Ramos (cell line): Measurements from ENCODE around the gene ETFRF1.

Experiments used
- in situ Hi-C: fragments of 300-500 bp; cut with MboI; formaldehyde crosslinking; loops from one replicate; pipeline ENCODE4 v1.14.3; 2022; ENCODE audit warnings: low sequenced_read_pairs; ENCODE audit not compliant: unreplicated experiment

Gene ETFRF1

DNA sequence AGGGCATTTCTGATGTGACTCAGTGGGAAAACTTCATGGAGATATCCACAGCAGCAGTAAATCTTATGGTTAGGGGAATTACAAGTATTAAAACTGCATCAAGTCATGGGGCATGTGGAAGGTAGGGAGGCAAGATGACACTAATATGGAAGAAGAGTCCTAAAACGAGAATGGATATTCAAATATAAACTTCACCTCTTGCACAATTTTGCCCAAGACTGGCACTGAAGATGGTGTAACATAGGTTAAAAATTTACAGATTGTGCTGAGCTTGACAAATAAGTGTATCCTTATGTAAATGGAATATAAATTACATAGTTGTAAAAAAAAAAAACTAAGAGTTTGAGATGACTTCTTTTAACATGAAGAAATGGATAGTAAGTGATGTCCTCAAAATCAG lies 12.8 kb downstream of the ETFRF1 start:
- in situ Hi-C loops = no loop called here

DNA sequence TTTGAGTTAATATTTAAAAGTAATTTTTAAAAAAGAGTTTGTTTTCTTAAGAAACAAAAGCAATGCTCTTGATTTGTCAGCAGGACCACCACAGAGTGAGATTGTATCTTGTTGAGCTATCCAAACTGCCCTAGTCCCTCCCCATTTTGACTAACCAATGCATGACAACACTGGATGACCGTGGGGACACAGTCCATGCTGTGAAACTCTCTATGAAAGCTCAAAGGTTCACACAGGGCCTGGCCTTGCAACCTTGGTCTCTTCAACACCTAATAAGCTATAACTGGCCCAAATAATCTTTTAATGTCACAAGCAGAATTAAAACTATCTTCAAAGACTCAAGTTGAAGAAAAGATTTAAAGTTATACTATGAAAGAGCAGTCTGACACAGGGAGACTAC lies 13.5 kb downstream of the ETFRF1 start:
- in situ Hi-C loops = no loop called here

DNA sequence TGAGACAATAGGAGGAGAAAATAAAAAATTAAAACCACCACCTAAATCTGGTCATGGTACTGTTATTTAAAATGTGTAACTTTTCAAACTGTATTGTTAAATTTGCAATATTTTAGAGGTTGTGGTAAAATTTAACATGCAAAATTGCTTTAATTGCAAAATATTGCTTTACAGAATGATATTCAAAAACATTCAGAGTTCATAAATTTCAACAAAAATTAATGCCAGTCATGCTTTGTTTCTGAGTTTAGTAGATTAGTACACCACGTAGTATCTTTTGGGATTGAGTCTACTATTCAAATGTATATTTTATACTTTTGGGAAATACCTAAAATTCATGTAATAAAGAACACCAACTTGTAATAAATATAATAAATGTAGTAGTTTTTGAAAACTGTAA lies 18.3 kb downstream of the ETFRF1 start:
- in situ Hi-C loops = no loop called here

DNA sequence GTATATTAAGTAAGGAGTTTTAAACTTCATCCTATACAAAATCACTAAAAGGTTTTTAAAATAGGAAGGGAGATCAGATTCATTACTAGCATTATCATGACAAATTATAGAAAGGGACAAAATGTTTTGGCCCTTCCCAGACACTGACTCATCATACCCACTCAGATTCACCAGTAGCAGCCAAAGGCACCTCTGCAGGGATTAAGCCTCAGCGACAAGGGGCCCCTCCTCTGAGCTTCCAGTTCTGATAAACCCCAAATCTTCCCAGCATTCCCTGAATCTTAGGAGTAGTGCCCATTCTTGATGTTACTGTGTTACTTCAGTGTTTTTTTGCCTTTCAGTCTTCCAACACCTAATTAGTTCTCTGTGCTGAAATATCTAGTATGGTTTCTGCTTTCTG lies 41.2 kb downstream of the ETFRF1 start:
- in situ Hi-C loops = no loop called here

DNA sequence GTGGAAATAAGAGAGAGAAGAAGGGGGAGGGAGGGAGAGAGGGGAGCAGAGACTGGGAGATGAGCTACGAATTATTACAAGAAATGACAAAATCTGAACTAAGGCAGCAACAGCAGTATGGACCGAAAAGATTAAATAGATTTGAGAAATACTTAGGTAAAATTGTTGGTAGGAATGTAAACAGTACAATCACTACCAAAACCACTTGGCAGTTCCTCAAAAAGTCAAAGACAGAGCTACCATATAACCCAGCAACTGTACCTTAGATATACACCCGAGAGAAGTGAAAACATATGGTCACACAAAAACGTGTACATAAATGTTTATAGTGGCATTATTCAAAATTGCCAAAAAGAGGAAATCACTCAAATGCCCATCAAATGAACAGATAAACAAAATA lies 41.6 kb downstream of the ETFRF1 start:
- in situ Hi-C loops = no loop called here

DNA sequence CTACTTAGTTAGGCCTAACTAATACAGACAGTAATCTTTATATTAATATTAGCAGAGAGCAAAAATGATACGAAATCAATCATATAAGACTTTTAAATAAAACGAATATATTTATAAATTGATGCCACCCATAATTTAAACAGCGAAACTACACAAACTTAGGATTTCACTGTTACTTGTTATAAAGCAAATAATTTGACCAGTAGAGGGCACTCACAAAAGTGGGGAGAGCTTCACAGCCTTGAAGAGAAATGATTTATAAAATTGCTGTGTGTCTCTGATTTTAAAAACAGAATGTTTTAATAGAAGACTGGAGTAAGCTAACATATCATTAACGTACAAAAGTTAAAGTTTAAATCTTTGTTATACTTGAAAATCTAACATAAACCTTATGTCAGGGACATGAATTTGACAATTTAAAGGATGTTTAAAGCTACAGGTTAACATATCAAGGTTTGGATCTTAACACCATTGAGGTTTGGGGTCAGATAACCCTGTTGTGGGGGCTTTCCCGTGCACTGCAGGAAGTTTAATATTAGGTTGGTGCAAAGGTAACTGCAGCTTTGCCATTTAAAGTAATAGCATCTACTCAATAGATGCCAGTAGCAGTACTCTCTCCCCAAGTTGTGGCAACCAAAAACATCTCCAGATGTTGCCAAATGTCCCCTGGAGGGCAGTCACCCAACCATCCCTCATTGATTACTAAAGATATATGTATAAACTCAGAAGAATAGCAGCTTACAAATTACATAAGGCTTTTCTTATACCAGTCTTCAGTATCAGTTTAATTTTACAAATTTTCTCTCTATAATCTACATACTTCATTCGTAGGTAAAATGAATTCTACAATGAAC lies 46.4 kb downstream of the ETFRF1 start:
- in situ Hi-C loops = no loop called here

DNA sequence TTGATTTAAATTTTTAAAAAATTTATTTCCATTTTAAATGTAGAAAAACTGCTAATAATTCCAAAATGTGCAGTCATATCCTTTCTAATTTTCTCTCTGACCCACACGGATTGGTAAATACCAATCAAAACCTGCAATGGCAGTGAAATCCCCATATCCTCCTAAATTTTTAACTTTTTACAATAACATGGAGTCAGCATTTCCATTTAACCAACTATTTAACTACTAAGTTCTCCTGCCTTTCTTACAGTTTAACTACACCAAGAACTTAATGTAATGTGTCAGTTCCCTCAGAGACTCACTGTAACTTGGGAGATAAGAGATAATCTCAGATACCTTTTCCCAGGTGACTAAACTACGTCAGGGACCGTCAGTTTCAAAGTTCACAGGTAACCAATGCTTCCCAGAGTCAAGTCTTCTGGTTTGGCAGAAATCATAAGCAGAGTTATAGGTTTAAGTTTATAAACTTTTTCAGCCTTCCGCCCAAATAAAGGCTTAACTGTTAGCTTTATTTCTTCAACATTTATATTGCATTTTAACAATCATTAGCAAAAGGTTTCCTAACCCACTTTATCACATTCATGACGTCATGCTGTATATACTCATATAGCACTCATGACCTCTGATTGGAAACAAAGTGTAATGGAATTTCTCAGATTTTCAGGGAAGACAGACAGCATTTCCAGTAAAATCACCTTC lies 48.1 kb downstream of the ETFRF1 start:
- in situ Hi-C loops = no loop called here

DNA sequence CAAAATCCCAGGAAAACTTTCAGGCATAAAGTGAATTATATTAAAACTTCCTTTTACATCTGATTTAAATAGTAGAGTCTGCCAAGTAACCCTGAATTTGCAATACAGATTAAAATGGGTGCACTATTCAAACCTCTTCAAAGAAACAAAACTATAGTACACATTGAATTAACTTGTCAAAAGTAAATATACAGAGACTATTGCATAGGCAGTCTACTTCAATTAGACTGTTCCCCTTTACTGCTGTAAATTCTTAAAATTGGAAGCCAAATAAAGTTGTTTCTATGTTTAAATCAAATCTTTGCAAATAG lies 48.6 kb downstream of the ETFRF1 start:
- in situ Hi-C loops = no loop called here

DNA sequence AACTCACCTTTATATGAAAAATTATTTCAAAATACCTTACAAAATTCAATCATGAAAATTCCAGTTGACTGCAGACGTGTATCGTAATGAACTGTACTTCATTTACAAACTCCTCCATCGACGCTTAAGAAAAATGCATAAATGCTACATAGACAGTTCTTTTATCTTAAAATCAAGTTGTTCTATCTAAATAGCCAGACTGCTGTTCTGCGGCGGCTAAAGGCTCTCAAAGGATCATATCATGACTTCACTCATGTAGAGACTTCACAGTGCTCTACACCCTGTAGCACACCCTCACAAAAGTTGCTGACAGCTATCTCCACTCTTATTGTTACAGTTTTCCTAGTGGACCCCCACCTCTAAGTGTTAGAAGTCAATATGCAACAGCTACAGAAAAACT lies 50.5 kb downstream of the ETFRF1 start:
- in situ Hi-C loops = no loop called here

DNA sequence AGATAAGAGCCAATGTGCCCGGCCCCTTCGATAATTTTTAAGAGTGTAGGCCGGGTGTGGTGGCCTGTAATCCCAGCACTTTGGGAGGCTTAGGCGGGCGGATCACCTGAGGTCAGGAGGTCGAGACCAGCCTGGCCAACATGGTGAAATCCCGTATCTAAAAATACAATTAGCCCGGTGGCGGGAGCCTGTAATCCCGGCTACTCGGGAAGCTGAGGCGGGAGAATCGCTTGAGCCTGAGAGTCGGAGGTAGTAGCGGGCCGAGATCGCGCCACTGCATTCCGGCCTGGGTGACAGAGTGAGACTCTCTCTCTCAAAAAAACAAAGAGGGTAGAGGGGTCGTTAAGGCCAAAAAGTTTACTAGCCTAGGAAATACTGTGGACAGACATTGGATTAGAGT lies 53.1 kb downstream of the ETFRF1 start:
- in situ Hi-C loops = no loop called here

DNA sequence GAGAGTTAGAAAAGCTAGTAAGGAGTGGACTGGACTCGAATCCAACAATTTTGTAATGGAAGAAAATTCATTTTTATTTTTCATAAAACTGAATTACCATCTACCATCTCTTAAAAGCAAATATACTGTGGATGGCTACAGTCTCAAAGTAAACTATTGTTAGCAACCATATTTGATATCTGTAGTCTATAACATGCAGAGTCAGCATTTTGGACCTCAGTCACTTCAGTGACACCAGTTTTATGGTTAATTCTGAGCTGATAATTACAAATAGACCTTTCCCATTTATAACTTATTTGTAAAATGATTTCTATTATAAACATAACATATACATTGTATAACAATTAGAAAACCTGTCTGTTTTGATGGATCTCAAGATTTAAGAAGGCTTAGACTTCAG lies 53.7 kb downstream of the ETFRF1 start:
- in situ Hi-C loops = no loop called here

DNA sequence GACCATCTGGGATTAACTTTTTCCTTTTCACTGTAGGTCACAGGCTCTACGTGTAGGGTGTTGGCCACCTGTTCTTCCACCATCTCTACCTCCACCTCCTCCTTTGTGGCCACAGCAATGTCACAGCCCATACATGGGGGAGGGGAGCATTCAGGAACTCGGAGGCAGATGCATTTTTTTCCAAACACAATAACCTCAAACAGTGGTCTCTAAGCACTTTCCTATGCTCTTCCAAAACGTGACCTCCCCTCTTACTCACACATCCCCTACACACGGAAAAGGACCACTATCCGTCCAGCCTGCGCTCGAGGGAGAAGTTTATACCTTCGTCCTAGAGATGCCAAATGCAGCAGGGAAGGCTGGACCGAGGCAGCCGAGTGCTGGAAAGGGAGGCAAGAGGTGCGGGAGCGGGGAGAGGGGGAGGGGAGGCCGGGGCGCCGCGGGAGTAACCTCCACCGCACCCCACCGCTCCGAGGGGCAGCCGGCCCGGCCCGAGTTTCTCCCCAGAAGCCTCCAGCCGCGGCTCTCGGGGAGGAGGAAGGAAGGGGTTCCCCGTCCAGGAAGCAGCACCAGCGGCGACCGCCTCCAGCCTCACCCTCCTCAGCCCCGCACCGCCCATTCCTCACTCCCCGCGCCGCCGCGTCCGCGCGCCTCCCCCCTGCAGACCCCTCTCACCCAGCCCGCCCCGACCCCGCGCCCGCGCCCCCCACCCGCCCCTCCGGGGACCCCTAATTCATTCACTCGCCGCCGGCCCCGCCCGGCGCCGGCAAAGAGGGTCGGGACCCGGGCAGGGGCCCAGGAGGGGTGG lies 55.1 kb downstream of the ETFRF1 start:
- in situ Hi-C loops = no loop called here

DNA sequence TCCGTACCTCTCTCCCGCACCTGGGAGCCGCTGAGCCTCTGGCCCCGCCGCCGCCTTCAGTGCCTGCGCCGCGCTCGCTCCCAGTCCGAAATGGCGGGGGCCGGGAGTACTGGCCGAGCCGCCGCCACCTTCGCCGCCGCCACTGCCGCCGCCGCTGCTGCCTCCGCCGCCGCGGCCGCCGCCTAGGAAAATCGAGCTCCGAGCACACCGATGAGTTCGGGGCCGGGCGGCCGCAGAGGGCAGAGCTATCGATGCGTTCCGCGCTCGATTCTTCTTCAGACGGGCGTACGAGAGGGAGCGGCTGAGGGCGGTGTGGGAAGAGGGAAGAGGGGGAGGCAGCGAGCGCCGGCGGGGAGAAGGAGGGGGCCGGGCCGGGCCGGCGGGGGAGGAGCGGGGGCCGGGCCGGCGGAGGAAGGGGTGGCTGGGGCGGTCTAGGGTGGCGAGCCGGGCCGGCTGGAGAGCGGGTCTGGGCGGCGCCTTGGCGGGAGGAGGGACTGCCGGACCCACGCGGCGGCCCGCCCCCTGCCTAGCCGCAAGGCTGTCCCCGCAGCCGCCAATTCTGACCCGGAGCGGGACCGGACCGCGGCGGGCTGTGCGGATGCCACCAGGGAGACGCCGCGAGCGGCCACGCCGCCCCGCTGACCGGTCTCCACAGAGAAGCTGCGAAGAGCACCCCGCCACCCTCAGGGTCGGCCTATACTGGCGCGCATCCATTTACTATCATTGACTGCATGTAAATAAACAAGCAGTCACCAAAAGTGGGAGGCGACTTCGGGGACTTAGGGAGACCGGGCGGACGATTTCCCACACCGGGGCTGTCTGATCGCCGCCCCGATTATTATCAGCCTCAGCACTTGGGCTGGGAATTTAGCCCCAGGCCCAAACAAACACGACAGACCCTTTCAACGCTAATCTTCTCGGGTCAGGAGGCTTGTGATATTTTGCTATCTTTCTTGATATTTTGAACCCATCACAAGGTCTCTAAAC lies 56.0 kb downstream of the ETFRF1 start, which contains the start of gene KRAS:
TSS of gene KRAS (minus strand) at position 186 of the 987 bp plus-strand sequence.
- in situ Hi-C loops = no loop called here

DNA sequence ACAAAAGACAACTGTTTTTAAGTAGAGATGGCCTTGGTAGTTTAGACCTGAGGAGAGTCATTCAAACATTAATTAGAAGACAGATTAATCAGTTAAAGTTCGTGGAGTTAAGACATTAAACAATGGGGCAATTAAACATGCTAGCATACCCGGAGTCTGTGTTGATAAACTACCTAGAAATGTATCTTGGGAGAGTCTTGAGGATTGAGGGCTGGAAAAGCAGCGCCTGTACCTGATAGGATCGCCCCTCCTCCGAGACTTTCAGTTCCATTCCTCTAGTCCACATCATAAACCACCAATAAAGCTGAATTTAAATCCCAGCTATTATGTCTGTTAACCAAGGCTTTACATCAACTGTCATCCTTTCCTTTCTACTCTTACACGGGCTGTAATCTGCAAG lies 56.7 kb downstream of the ETFRF1 start:
- in situ Hi-C loops = no loop called here

DNA sequence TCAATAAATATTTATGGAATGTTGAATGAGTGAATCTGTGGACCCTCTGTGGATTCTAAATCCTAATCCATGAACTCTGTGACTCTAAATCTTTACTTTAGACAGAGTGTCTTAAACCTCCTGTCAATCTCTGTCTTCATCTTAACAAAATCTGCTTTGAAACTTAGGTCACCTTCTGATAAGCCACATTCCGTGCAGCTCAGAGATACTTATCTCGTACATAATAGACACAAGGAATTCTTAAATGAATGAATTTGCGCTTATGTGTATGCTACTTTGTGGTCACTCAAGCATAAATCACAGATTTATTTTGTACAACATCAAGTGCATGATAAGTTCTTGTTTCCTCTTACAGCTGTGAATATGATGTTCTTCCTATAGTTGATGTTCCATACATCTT lies 57.9 kb downstream of the ETFRF1 start:
- in situ Hi-C loops = no loop called here

DNA sequence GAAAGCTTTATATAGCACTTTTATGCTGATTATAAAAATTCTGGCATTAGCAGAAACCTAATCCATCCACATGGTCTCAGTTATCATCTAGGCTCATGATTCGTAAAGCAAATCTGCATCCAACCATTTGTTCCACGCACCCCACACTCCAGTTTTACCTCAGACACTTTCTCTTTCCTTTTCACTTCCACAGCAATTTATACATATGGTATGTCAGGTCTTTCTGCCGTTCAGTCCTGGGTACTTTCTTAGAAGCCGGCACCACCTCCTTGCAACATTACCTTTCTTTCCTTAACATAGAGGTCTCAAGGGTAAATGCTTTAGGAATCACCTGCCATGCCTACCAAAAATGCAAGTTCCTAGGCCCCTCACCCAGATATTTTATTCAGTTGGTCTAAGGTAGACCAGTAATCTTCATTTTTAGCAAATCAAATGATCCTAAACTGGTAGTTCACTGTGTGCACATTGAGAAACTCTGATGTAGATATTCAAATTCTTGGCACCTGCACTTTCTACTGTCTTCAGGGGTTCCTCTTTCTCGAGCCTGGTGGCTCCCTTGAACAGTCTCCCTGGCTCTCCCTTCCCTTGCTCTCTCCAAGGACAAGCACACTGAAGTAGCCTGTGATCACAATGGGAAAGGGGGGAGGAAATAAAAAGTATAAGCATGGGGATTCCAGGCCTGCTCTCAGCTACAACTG lies 58.5 kb downstream of the ETFRF1 start:
- in situ Hi-C loops = no loop called here

DNA sequence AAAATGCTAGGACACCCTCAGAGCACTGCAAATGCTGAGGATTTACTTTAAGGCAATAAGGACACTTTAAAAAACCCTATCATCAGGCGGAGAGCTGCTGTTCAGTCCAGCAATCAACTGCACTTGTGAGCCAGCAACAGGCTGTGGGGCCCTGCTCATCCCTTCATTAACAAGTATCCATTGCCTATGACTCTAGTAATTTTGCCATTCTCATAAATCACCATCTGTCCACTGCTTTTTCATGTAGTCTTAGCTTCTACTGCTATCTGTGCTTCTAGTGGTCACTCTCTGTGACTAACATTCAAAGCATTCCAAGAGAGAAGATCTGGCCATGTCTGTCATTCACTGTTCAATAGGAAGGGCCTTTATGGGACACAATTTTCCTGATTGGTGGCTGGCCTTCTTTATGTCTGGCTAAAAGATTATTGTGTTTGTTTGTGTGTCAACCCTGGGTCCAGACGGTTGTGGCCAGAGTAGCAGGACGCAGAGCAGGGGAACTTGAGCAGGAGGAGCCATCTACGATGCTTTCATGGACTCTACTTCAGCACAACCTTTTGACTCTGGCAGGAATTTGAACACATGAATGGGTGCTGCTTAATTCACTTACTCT lies 59.3 kb downstream of the ETFRF1 start:
- in situ Hi-C loops = no loop called here
